ENCODE results near the gene NUP93.
"Not testable (repeated sequence)": the region's sequence is repeated elsewhere in the genome, so short reads cannot be mapped to it uniquely, and the experiment has no call there.

GRCh38 chr16:56797038-56797437 lies 67.1 kb downstream of the NUP93 start:
- not testable (repeated sequence) for TF ChIP-seq EZH2 (IDR thresholded peaks at IDR 0.05); POLR2AphosphoS5 (IDR thresholded peaks at IDR 0.05; ENCODE audit: borderline replicate concordance, low read depth, low read length)
